Sciatic nerve (tissue), 2 donors: Measurements from ENCODE around the gene SKOR2. TPM values are rescaled to one million over a fixed set of nuclear protein-coding genes. Genes with fewer than 3 reads are reported as not detected.

Source experiments
- ATAC-seq: fragments of 200-7000 bp; cut with Tn5 transposase; one replicate; pipeline ENCODE4 v1.9.1; 2020; ENCODE audit warnings: mild to moderate bottlenecking, moderate library complexity
- DNase-seq: peaks from one replicate; pipeline ENCODE4 v3.0.0-alpha.2; 2020; ENCODE audit warnings: low spot score
- intact Hi-C: fragments of 100-400 bp; cut with DNase I; formaldehyde crosslinking; loops from one replicate; pipeline ENCODE4 v1.14.2; 2022
- total RNA-seq: library from RNA; stranded (reverse); fragmentation: NEBNext Ultra II Directional; extraction: Animal tissue kit (Norgen Biotek cat#: 25700); gene quantifications from one replicate; pipeline ENCODE4 v1.2.1, GENCODE V29; 2021
- donor health status: DM: no; HTN: no; CAD: no.
- donor health status: DM: no; HTN: no; CAD: no.

Gene SKOR2
- total RNA-seq, 1 donor from 2014 or later: not detected

DNA sequence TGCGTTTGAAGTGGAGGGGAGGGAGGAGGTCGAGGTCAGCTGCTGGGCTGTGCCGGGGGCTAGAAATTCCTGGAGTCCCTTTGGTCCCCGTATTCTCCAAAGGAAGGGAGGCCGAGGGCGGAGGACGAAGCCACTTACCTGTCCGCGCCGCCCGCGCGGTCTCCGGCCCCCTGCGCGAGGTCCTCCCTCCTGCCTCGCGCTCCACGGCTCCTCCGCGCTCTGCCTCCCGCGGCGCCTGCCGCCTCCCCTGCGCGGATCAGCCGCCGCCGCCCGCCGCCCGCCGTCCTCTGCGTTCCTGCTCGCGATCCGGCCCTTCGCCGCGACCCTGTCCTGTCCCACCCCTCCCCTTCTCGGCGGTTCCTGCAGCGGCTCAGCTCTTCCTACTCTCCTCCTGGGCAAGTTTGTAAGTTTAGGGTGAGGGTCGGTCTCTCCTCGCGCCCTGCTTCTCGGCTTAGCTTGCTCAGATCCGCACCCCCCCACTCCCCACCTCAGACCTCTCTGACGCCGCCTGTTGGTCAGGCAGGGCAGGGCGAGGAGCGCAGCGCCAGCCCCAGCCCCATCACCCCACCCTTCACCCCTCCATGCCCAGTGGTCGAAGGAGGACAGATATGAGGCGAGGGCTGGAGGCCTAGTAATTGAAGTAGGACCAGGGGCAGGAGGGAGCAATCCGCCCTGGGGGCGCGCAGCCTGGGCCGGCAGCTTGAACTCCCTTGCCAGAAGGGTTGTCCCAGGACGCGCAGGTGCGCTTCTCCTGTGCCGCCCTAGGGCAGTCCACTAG, 9.7 kb upstream of the SKOR2 start:
- intact Hi-C loops: no loop called here
- no peak for ATAC-seq

GRCh38 chr18:47260120-47260923, 8.9 kb upstream of the SKOR2 start:
- ATAC-seq: no peak
- no peak for DNase-seq
- intact Hi-C loops: no loop called here

More for the DNA sequence above, 9.7 kb upstream of the SKOR2 start:
- DNase-seq: no peak

DNA sequence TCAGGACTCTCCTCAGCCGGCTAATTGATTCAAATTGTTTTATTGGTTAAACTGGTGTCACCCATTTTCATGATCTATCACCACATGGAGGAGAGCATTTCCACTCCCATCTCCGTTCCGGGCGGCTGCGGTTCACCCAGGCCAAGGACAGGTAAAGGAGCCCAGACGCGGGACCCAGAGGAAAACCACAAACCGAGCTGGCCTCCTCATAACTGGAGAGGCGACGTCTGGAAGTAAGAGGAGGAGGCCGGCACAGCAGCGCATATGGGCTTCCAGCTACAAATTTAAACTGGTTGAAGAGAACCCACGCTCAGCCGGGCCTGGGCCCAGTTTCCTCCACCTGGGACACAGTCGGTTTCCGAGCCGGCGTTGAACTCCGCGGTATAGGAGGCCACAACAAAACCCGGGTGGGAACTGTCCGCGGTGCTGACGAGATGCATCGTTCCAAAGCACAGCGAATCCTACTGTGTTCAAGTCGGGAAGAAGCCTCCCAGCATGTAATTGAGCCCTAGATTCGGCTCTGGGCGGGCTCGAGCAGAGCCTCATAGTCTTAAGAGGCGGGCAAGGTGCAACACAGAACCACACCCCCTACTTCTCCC, 3.0 kb upstream of the SKOR2 start:
- DNase-seq: peak; percentile 58
- intact Hi-C loops: no loop called here
- ATAC-seq: peak; percentile 38

GRCh38 chr18:47253101-47253654, 1.7 kb upstream of the SKOR2 start:
- ATAC-seq: no peak
- no peak for DNase-seq
- intact Hi-C loops: no loop called here

GRCh38 chr18:47250391-47251046, 941 bp downstream of the SKOR2 start:
- ATAC-seq (no peak), DNase-seq (no peak)
- intact Hi-C loops: no loop called here

DNA sequence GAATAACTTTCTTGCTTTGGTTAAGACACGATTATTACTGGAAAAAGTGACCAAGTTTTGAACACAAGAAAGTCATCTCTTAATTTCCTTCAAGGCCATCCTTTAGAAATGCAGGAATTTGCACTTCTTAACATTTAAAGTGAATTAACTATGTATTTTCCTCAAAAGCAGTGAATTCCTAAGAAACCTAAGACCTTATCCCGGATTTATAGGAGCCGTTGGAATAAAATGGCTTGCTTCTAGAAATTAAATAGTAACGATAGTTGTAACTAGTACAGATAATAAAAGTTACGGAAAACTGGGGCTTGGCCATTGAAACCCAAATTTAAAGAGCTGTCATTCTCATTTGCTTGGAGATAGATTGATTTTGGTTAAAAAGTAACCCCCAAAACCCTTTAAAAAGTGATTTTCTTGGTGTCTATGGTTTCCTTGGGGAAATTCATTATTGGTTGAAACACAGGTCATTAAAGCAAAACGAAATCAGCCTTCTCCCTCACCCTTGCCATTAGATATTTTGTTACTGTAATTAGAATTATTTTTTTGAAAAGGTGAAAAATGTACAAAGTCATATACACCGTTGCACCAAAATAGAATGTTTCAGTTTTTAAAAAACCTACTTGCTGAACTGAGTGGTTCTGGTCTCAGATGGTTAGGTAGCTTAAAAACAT, 2.0 kb downstream of the SKOR2 start:
- no peak for ATAC-seq
- intact Hi-C loops: no loop called here
- no peak for DNase-seq

DNA sequence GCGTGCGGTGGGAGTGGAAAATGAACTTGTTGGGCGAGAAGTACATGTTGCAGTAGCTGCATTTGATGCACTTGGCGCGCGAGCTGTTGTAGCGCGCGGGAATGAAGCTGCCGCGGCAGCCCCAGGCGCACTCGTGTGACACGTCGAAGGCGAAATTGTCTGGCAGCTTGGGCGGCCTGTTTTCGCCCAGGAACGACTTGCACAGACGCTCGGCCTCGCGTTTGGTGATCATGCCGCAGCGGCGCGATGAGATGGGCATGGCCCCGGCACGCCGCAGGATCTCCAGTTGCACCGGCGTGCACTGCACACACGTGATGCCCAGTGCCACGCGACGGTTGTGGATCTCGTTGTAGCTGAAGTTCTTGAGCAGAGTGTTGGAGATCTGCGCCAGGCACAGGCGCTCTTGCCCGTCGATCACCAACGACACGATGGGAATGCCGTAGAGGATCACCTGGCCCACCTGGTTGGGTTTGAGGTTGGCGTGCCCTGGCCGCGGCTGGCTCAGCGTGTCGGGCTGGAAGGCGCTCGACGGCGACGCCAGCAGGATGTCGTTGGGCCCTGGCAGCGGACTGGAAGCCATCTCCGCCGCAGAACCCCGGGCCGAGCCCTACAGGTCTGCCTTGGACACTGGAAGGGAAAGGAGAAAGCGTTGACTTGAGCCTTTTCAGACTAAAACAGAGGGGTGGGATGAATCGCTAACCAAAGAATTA, 2.7 kb downstream of the SKOR2 start:
- DNase-seq (no peak), ATAC-seq (no peak)
- intact Hi-C loops: no loop called here

DNA sequence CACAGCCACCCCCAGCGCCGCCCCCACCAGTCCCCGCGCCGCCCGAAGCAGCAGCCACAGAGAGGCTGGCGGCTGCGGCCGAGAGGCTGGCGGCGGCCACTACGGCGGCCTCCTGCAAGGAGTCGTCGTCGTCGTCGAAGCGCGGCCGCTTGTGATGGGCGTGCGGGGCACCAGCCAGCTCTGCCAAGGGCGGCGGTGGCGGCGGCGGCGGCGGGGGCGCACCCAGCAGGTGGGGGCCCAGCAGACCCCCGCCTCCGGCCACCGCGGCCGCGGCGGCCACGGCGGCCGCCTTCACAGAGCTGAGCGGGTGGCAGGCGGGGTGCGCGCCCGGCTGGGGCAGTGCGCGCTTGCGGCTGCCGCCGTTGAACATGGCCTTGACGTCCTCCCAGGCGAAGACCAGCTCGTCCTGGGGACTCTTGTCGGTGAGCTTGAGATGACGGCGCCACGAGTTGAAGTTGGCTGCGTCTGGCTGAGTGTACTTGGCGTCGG, 3.3 kb downstream of the SKOR2 start:
- DNase-seq (no peak), ATAC-seq (no peak)
- intact Hi-C loops: no loop called here

DNA sequence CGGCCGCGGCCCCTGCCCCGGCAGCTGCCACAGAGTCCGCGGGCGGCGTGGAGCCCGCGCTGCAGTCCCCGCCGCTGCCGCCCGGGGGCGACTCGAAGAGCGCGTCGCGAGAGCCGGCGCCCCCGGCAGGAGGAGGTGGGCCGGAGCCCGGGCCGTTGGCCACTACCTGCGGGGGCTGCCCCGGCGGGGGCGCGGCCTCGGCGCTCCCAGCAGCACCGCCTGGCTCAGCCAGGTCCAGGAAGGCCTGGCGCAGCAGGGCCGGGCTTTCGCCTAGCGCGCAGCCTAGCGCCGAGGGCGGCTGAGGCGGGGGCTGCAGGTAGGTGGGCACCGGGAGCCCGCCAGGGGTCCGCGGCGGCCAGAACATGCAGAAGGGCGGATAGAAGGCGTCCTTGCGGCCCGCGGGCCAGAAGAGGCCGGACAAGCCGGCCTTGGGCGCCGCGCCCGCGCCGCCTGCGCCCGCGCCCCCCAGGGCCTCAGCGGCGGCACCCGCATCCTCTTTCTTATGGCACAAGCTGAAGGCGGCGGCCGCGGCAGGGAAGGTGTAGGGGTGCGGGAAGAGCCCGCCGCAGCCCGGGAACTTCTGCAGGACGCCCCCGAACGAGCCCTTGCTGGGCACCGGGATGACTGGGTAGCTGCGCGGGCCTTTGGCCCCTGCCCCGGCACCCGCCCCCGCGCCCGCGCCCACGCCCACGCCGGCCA, 3.9 kb downstream of the SKOR2 start:
- no peak for DNase-seq
- intact Hi-C loops: no loop called here
- no peak for ATAC-seq

DNA sequence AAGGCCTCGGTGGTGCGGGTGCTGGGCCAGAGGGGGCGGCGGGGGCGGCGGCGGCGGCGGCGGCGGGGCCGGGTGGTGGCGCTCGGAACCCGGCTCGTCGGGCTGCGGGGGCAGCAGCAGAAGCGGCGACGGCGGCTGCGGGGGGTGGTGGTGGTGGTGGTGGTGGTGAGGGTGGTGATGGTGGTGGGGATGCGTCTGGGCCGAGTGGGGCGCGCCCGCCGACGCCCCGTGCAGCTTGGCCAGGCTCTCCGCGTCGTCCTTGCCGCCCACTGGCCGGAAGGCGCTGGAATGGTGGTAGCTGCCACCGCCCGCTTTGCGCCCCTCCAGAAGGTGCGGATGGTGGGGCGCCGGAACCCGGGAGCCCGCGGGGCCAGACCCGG, 4.4 kb downstream of the SKOR2 start:
- DNase-seq: no peak
- no peak for ATAC-seq
- intact Hi-C loops: no loop called here

DNA sequence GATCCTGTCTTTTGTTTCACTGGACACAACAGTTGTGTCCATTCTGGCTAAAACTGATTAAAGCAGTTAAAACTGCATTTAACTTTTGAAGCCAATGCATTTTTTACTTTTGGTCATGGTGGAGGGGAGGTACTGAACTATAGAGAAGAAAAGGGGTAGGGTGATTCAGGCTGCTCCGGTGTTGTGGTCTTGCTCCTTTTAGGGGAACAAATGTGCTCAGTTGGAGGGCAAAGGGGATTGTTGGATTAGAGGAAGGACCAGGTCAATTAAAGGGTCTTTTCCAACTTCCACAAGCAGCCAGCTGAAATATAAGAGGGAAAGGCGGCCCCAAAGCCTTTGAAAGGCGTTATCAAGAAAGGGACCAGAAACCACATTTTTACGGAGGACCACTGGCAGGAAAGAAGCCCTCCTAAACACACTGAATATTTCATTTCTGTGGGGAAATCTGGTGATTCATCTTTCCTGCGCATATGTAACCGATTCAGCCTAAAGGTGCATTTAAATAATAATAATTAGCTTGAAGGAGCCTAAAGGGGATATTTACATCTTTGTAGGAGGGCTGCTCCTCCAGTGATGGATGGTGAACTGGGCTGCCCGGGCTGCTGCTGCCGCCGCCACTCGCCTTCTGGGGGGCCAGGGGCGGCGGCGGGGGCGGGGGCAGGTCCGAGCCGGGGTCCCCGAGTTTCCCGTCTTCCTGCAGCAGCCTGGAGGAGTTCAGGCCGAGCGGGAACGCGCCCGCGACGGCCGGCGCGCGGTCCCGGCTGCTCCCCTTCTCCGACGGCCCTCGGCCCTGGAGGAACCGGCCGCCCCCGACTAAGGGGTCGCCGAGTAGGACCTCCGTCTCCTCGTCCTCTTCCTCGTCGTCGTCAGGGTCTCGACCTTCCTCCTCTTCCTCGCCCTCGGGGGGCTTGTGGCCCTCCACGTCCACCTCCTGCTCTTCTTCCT, 5.2 kb downstream of the SKOR2 start:
- no peak for ATAC-seq
- DNase-seq: no peak
- intact Hi-C loops: no loop called here

GRCh38 chr18:47244086-47244485, 7.4 kb downstream of the SKOR2 start:
- DNase-seq: no peak
- no peak for ATAC-seq
- intact Hi-C loops: no loop called here

DNA sequence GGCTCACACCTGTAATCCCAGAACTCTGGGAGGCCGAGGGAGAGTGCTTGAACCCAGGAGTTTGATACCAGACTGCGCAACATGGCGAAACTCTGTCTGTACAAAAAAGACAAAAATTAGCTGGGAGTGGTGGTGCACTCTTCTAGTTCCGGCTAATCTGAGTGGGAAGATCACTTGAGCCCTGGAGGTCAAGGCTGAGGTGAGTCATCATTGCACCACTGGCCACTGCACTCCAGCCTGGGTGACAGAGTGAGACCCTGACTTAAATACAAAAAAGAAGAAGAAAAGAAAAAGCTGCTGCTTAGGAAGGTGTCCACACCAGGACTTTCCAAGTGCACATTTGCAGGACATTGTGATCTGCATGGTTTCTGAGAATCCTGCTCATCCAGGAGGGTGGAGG, 16.4 kb downstream of the SKOR2 start:
- no peak for DNase-seq
- no peak for ATAC-seq
- intact Hi-C loops: no loop called here

- ATAC-seq (no peak), DNase-seq (no peak)
- intact Hi-C loops: no loop called here
Measured at GRCh38 chr18:47226660-47227059, 24.8 kb downstream of the SKOR2 start.

- intact Hi-C loops: no loop called here
- DNase-seq: no peak
- peak; percentile 60 for ATAC-seq
Measured at GRCh38 chr18:47215554-47216138, 35.8 kb downstream of the SKOR2 start.

DNA sequence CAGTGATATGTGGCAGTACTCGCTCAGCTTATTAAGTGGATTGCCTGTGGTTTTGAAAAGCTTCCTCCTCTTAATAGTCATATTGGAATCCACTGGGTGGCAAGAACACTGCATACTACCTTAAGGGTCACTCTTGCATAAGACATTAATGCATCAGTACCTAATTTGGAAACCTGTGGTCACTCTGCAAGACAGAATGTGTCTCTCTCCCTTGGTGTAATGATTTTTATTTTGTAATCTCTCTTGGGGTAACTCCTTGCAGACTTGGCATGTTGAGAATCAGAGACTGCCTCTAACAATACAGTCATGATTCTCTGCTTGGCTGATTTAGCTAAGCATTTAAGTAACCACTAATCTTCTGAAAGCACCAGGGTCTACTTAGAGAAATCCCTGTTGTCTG, 42.3 kb downstream of the SKOR2 start:
- intact Hi-C loops: no loop called here
- no peak for ATAC-seq
- no peak for DNase-seq
